H1 (cell line): Measurements from ENCODE around the gene CLCNKB.

Experiments used
- BCL11A ChIP-seq, 2 experiments: IDR thresholded peaks; one replicate each; pipeline ENCODE4 v1.6.1; 2011; ENCODE audit warnings: low read depth in 2 of 2, low read length in 2 of 2, mild to moderate bottlenecking in 2 of 2
- CHD1 ChIP-seq: IDR thresholded peaks from 2 replicates; pipeline ENCODE4 v1.6.1; 2012; ENCODE audit warnings: low read depth, low read length, improper control_type of control experiment
- CTCF ChIP-seq, 3 experiments: IDR thresholded peaks; 1 replicate in 2 of 3; 2 replicates in 1 of 3; pipeline versions ENCODE4 v1.5.1 to v1.6.1; 2011; ENCODE audit warnings: low read length in 3 of 3, mild to moderate bottlenecking in 3 of 3, inconsistent platforms in 2 of 3, low read depth in 1 of 3, moderate library complexity in 1 of 3; ENCODE audit not compliant: insufficient read depth in 1 of 3; ENCODE audit errors: control extremely low read depth in 1 of 3
- EP300 ChIP-seq, 2 experiments: IDR thresholded peaks; 1 replicate in 1 of 2; 2 replicates in 1 of 2; pipeline ENCODE4 v1.6.1; 2011 to 2012; ENCODE audit warnings: low read depth in 2 of 2, low read length in 2 of 2, mild to moderate bottlenecking in 2 of 2, borderline replicate concordance in 1 of 2, inconsistent platforms in 1 of 2, moderate library complexity in 1 of 2
- EZH2 ChIP-seq: fragments of 200-600 bp; sonication (generic); IDR thresholded peaks from 2 replicates; pipeline ENCODE4 v1.7.1; 2012; ENCODE audit warnings: low read depth, mild to moderate bottlenecking, moderate library complexity, low read length, inconsistent platforms; ENCODE audit not compliant: severe bottlenecking
- GABPA ChIP-seq: IDR thresholded peaks from 2 replicates; pipeline ENCODE4 v1.6.1; 2011; ENCODE audit warnings: mild to moderate bottlenecking, low read length, moderate library complexity, borderline replicate concordance; ENCODE audit not compliant: insufficient read depth
- KDM1A ChIP-seq: fragments of 200-600, 300-600 bp; sonication (generic); IDR thresholded peaks from 2 replicates; pipeline ENCODE4 v1.7.1; 2016; ENCODE audit warnings: mild to moderate bottlenecking, low read length, borderline replicate concordance
- KDM5A ChIP-seq: fragments of 200-600 bp; IDR thresholded peaks from 2 replicates; pipeline ENCODE4 v1.7.1; 2012; ENCODE audit warnings: mild to moderate bottlenecking, low read length, inconsistent platforms, mixed read lengths
- MAFK ChIP-seq: IDR thresholded peaks from 2 replicates; pipeline ENCODE4 v1.6.1; 2012; ENCODE audit warnings: low read depth, mild to moderate bottlenecking, improper control_type of control experiment, low read length
- POLR2A ChIP-seq, 2 experiments: IDR thresholded peaks; 1 replicate in 1 of 2; 2 replicates in 1 of 2; pipeline ENCODE4 v1.6.1; 2011; ENCODE audit warnings: low read depth in 2 of 2, low read length in 2 of 2, mild to moderate bottlenecking in 2 of 2; ENCODE audit errors: control extremely low read depth in 1 of 2
- TAF7 ChIP-seq: optimal IDR thresholded peaks from 2 replicates; pipeline ENCODE3; 2011; ENCODE audit warnings: low read depth, mild to moderate bottlenecking, inconsistent platforms, low read length, moderate library complexity, borderline replicate concordance
- ZNF274 ChIP-seq: IDR thresholded peaks from 2 replicates; pipeline ENCODE4 v1.7.0; 2012; ENCODE audit warnings: low read length, borderline replicate concordance; ENCODE audit errors: extremely low read depth
- TF ChIP-seq, protein P1 (sequence below): IDR thresholded peaks from 2 replicates; pipeline ENCODE4 v1.6.1; 2011; ENCODE audit warnings: low read depth, mild to moderate bottlenecking, low read length; ENCODE audit not compliant: insufficient read depth

DNA sequence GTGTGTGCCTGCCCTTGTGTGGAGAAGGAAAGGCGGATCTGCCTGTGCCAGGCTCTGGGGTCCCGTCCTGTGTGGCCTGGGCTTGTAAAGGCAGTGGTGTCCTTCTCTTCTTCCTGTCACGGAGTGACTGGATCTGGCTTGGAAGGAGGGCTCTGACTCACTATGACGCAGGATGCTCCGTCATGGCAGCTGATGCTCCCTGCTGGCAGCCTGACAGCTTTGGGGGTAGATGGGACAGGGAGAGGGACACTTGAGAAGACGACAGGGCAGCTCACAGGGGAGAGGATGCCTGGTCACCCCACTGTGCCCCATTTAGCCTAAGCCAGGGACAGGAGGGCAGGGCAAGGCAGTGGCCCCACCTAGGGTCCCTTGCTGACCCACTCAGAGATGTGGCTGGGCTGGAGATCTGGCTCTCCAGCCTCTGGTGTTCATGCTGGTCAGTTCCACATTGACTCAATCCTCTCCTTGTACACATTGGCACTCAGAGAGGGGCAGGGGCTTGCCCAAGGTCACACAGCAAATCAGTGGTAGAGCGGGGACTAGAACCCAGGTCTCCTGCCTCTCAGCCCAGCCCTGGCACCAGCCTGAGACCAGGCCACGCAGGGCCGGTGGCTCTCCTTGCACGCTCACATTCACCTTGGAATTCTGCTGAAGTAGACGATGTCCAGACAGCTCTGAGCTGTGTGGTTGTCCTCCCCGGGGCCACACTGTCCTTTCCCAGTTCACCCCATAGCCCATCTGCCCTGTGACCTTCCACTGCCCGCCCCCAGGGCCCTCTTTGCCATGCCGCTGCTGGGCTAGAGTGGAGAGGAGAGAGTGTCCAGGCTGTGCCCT, 32.7 kb downstream of the CLCNKB start:
- TF ChIP-seq CTCF (IDR thresholded peaks at IDR 0.05; ENCODE audit: control extremely low read depth in 1 of 3, insufficient read depth in 1 of 3, low read depth in 1 of 3, low read length in 3 of 3), result no peak
- no peak for TF ChIP-seq EP300 (IDR thresholded peaks at IDR 0.05; ENCODE audit: borderline replicate concordance in 1 of 2, low read depth in 2 of 2, low read length in 2 of 2)
- no peak for TF ChIP-seq TAF7
- no peak for TF ChIP-seq KDM1A
- TF ChIP-seq CHD1, result no peak
- TF ChIP-seq, protein P1, sequence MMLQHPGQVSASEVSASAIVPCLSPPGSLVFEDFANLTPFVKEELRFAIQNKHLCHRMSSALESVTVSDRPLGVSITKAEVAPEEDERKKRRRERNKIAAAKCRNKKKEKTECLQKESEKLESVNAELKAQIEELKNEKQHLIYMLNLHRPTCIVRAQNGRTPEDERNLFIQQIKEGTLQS, result no peak
- TF ChIP-seq BCL11A (IDR thresholded peaks at IDR 0.05; ENCODE audit: low read depth in 2 of 2, low read length in 2 of 2), result no peak
- TF ChIP-seq MAFK, result peak; percentile 20; the same call in 1 of the 2 replicates
- TF ChIP-seq KDM5A, result no peak
- no peak for TF ChIP-seq EZH2
- no peak for TF ChIP-seq ZNF274
- TF ChIP-seq POLR2A (IDR thresholded peaks at IDR 0.05; ENCODE audit: control extremely low read depth in 1 of 2, low read depth in 2 of 2, low read length in 2 of 2), result no peak
- TF ChIP-seq GABPA, result no peak
